CD4-positive, alpha-beta T cell treated with Interleukin-15 for 4 hours (primary cell): ENCODE measurements around the gene MLLT3.

ENCODE experiments used
- DNase-seq: peaks from one replicate; pipeline ENCODE4 v3.0.0-alpha.2; 2020; ENCODE audit warnings: low spot score

The MLLT3 gene

DNA sequence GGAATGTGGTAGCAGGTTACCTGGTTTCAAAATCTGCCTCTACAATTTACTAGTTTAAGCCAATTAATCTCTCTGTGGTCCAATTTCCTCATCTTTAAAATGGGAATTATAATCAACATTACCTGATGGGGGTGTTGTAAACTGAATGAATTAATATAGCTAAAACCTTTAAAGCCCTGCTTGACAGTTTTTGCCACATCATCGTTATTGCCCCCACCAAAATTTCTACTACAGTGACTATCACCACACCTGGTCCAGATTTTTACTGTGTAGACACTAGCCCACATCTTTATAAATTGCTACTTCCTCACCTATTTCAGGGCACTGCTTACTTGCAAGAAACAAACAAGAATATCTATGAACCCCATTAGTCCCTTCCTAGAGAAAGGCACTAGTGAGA, 65.0 kb downstream of the MLLT3 start:
- DNase-seq, result no peak

DNA sequence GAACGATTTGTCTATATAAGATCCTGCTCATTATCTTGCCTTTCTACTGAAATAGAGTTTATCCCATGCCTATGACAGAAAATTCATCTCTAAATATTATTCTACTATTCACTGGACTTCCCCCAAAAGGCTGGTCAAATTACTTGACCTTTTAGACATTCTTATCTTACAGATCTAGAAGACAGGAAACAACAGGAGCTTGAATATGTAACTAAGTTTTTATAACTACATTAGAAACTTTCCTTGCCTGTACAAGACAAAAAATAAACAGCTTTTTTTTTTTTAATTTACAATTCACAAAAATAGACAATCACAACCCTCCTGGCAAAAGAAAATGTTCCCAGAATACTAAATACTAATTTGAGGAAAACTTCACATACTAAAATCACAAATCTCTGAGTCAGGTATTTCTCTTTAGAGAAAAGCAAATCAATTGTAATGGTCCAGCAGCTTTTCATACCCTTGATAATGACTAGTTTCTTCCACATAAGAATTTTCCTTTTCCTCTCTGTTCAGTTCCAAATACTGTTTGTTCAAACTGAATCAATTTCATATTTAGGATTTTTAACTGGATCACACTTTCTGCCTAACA, 68.6 kb downstream of the MLLT3 start:
- no peak for DNase-seq

DNA sequence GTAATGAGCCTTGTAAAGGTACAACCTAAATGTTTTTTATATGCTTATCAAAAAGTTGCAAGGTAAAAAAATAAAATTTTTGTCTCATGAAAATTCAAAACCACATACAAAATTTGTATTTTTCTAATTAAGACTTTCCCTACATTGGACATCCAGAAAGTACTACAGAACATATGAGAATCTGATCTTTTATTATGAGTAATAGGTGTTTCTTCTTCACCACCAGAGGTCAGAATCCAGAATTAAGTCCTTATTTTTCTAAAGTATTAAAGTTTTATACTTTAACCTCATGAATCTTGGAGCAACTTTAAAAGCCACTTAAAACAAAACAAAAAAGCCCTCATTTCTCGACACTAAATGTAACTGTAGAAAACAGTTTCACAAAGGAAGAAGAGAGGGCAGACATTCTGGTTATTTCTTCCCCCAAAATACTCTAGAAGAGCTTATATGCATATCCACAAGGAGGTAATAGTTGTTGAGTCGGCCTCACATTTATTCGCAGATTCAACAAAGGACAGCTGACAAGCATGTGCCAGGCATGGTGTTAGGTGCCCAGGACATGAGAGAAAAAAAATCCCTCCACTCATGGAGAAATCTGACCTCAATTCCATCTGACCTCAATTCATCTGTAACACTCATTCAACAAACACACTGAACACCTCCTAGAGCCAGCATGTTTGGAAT, 69.3 kb downstream of the MLLT3 start:
- DNase-seq, result no peak

DNA sequence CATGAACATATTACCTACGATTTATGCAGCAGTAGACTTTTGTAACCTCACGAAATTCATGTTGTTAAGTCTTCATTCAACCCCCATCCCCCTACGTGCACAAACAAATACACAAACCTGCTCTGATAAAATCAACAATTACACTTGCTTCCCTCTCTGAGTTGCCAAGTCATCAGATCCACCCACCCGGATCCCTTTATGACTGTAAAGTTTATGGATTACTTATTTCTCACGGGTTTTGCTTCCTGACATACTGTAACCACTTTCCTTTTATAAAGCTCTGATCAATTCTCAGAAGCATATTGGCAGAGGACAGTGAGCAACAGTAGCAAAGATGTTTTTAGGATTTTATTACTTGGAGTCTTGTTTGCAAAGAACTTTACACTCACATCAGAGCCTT, 70.5 kb downstream of the MLLT3 start:
- DNase-seq, result no peak

DNA sequence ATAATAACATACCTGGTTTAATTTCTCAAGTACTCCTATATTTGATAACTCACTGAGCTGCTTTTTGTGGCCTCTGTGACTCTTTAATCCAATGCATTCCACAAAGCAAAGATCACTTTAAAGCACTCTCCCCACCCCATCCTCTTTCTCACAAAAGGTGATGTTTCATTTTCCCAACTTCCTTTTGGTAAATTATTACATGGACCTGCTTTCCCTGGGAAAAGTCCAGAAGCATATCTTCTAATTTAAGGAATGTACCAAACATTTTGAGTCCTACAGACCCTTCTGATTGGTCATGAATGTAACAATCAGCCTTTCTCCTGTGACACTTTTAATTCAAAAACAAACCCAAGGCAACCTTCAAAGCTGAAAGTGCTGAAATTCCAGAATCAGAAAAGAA, 71.1 kb downstream of the MLLT3 start:
- no peak for DNase-seq

DNA sequence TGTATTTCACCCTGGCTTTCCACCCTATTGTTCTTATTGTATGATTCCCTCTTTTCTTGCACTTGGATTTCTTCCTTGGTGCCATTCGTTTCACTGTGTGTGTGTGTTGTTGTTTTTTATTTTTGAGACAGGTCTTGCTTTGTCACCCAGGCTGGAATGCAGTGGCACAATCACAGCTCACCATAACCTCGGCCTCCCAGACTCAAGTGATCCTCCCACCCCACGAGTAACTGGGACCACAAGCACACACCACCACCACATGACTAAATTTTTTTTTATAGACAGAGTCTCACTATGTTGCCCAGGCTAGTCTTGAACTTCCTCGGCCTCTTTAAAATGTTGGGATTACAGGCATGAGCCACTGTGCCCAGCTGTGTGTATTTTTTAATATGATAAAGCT, 72.0 kb downstream of the MLLT3 start:
- no peak for DNase-seq

DNA sequence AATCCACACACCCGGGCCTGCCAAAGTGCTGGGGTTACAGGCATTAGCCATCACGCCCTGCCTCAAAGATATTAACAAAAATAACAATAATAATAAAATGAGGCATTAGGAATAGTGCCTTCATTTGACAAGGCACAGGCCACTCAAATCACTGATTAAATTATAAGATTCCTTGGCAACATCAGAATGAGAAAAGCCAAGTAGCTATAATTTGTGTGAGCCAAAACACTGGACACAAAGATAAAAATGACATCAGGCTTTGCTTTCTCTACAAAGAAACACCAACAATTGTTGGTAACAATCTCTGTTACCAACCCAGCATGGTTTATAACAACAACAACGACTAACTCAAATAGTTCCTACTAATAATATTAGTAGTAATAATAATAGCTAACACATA, 73.2 kb downstream of the MLLT3 start:
- no peak for DNase-seq

DNA sequence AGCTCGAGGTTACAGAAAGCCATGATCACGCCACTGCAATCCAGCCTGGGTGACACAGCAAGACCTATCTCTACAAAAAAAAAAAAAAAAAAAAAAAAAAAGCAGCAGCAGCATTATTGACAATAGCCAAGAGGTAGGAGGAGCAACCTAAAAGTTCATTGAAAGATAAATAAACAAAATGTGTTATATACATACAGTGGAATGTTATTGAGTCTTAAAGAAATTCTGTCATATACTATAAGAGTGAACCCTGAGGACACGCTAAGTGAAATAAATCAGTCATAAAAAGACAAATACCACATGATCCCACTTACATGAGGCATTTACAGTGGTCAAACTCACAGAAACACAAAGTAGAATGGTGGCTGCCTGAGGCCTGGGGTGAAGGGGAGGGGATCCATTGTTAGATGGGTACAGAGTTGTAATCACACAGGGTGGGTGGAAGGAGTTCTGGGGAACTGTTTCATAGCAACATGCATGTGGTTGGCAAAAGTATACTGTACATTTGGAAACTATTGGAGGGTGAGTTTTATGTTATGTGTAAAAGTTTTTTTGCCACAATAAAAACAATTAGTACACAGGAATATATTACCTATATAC, 77.2 kb downstream of the MLLT3 start:
- DNase-seq, result no peak

DNA sequence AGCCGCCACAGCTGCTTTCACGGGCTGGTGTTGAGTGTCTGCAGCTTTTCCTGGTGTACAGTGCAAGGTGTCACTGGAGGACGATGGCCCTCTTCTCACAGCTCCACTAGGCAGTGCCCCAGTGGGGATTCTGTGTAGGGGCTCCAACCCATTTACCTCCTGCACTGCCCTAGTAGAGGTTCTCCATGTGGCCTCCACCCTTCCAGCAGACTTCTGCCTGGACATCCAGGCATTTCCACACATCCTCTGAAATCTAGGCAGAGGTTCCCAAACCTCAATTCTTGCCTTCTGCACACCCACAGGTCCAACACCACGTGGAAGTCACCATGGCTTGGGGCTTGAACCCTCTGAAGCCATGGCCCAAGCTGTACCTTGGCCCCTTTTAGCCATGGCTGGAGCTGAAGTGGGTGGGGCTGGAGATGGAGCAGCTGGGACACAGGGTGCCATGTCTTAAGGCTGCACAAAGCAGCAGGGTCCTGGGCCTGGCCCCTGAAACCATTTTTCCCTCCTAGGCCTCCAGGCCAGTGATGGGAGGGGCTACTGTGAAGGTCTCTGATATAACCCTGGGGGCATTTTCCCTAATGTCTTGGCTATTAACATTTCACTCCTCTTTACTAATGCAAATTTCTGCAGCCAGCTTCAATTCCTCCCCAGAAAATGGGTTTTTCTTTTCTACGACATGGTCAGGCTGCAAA, 82.0 kb downstream of the MLLT3 start:
- no peak for DNase-seq

DNA sequence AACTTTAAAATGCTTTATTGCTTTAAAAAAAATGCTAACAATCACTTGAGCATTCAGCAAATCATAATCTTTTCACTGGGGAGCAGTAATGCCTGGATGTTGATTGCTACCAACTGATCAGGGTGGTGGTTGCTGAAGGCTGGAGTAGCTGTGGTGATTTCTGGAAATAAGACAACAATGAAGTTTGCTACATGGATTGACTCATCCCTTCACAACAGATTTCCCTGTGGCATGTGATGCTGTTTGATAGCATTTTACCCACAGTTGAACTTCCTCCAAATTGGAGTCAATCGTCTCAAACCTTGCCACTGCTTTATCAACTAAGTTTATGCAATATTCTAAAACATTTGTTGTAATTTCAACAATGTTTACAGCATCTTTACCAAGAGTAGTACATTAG, 83.3 kb downstream of the MLLT3 start:
- no peak for DNase-seq

DNA sequence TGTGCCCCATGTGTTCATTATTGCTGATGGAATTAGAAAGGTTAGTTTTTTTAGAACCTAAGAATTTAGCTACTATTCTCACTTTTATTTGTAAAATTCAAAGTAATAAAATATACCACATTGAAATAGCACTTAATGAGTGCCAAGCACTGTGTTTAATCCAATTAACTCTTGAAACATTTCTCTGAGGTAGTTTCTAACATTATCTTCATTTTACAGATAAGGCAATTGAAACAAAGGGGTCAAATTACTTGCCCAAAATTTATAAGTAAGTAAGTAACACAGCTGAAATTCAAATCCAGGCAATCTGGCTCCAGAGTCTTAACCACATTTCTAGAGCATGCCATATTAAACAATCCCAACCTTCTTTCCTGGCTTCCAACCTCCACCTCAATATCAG, 84.2 kb downstream of the MLLT3 start:
- no peak for DNase-seq

DNA sequence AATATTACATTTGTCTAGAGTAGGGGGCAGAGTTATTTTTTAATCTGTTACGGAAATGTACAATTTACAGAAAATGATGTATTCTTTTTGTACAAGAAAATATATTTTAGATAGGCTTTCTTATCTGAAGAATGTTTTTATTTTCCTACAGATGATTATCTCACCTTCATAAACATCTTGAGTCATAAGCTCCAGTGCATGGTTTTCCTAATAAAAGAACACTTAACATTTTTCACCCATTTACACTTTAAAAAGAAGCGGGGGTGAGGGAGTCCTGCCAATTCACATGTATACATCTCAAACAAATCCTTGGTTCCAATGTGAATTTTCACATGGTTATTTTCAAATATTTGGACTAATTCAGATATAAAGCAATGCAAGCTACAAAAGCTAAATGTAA, 85.0 kb downstream of the MLLT3 start:
- DNase-seq, result no peak

DNA sequence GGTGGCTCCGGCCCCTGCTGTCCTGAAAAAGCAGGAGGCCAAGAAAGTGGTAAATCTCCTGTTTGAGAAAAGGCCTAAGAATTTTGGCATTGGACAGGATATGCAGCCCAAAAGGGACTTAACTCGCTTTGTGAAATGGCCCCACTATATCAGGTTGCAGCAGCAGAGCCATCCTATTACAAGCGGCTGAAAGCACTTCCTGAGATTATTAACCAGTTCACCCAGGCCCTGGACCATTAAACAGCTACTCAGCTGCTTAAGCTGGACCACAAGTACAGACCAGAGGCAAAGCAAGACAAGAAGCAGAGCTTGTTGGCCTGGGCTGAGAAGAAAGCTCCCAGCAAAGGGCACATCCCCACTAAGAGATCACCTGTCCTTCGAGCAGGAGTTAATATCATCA, 89.7 kb downstream of the MLLT3 start:
- no peak for DNase-seq

DNA sequence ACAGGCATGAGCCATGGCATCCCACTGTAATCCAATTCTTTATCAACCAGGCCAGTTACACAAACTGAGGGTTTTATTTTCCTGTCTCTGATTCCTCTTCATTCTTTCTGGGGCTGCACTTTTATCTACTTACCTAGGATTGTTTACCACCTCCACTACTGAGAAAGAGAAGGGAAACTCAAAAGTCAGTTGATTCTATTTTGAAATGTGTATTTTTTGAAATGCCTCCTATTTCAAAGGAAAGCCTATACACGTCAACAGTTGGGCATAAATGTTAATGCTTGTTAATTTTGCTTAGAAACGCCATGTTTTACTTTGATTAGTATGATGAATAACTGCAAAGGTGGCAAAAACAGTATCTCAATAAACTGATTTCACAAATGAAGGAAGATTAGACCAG, 92.5 kb downstream of the MLLT3 start:
- peak; percentile 9 for DNase-seq

DNA sequence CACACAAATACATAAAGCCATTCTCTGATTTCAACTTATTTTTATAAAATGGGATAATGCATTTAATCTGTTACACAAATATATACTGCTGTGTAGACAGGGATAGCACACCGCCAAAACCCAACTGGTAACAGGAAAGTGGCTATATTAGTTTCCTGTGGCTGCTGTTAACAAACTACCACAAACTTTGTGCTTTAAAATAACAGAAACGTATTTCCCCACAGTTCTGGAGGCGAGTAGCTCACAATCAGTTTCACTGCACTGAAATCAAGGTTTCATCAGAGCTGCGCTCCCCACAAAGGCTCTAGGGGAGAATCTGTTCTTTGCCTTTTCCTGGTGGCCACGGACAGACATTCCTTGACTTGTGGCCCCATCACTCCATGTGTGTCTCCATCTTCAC, 94.0 kb downstream of the MLLT3 start:
- no peak for DNase-seq

DNA sequence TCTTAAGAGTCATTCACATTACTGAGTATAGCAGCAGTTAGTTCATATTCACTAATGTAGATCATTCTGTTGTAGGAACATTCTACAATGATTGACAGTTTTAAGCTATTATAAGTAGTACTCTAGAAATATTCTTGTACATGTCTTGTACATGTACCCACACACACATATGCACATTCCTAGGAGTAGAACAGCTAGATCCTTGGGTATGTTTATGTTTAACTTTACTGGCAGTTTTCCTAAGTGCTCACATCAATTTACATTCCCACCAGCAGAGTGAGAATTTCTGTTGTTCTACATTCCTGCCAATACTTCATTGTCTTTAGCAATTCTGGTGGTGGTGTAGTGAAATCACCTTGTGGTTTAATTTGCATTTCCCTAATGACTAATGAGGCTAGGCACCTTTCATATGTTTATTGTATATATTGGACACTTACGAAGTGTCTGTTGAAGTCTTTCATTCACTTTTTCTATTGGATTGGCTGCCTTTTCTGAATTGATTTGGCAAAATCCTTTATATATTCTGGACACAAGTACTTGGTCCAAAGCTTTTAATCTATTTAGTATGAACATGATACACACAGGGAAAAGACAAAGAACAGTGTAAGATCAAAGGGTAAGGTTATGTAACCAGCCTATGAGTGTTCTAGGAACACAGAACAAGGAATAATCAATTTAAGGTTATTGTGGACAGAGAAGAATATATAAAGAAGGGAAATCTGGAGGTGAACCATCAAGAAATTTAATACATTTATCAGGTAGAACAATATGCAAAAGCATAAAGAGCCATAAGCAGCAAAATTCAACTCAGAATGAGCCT, 95.6 kb downstream of the MLLT3 start:
- peak; percentile 25 for DNase-seq

DNA sequence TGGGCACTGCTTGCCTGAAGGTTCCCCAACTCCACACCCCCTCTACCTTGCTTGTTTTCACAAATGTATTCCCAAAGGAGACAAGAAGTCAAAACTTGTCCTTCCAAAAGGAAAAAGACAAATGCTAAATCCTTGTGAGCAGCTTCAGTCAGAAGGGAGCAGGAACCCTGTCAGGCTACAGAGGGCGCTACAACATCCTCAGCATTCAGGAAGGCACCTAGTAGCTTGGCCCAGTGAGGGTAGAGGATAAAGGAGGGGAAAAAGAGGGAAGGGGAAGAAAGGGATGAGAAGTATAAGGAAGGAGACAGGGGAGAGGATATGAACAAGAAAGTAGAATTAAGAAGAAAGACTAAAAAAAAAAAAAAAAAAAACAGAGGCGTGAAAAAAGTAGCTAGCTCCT, 97.5 kb downstream of the MLLT3 start:
- no peak for DNase-seq

DNA sequence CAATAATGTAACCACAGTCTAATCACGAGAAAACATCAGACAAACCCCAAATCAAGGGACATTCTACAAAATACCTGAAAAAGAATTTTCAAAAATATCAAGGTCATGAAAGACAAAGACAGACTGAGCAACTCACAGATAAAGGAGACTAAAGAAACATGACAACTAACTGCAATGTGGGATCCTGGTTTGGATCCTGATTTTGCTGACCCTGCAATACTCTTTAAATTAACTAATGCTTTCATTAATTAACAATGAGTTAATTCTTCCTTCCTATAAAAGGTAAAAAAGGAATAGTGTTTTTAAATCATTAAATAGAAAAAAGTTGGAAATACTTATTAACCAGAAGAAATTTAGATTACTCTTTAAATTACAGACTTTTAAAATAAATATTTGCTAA, 103.6 kb downstream of the MLLT3 start:
- no peak for DNase-seq

DNA sequence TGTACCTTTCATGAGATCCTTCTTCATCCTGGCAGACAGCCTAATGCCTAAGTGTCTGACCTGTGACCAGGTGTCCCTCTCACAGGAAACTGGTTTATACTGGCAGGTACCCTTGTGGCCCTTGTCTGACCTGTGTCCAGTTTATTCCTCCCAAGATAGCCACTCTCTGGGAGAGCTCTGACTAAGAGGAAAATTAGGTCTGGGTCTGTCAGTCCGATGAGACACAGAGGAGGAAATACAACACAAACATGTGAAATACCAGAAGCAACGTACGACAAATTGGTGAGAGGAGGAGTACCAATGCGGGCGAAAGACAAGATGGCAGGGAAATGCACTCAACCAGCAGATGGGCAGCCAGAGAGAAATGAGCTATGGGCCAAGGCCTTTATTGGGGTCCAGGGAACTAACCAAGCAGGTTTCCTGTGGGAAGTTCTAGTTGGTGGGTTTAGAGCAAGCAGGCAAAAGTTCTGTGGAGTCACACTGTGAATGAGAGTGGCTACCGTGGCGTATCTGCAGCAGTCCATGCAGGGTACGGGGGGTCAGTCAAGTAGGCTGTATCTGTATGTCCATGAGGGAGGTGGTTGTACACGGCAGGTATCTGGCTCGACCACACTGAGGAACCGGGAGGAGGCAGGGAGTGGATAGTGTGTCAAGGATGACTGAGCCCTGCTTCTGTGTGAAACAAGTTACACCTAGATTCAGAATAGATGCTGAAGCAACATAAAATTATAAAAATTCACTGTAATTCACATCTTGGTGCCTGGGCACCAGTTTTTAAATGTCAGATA, 109.0 kb downstream of the MLLT3 start:
- no peak for DNase-seq

DNA sequence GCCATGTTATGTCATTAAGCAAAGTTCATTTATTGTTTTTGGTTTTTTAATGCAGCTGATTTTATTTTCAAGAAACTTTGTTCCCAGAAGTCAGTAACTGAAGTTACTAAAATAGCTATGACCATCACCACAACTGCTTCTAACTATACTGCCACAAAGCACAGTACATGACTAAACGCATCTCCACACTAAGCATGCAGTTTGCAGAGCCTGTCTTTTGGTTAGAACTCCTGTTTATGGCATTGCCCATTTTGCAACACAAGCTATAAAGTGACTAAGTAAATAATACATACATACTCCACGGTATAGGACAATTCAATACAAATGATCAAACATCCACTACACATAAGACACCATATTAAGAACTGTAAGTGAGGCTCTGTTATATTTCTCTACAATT, 109.7 kb downstream of the MLLT3 start:
- peak; percentile 17 for DNase-seq

DNA sequence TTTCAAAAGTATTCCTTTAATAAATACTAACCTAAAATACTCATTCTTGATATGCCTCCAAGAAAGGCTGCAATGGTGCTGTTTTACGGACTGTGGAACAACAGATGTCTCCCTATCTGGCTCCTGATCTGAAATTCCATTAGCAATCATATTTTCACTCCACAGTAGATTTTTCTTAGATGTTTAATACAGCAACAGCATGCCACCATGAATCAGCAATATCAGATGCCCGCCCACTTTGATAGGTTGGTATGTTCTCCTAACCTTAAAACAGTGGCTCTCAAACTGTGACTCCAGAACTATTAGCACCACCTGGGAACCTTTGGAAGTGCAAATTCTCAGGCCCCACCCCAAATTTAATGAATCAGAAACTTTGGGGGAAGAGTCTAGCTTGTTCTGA, 110.2 kb downstream of the MLLT3 start:
- DNase-seq, result no peak

DNA sequence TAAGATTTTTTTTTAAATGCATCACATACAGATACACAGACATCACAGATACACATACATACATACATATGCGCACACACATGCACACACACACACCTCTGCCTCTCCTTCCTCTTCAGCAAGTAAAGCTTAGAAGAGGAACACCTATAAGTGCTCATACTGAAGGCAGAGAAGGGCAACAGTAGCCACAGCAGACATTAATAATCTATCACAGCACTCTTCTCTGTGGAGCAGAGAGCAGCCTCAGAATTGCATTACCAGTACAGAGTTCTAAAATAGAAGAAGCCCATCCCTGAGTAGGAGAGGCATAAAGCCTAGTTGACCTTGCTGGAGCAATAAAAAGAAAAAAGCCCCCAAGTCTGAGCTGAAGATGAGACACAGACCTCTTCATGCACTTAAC, 110.6 kb downstream of the MLLT3 start:
- no peak for DNase-seq
